ENCODE results near the gene ARMC10.
"Not testable (repeated sequence)": the region's sequence is repeated elsewhere in the genome, so short reads cannot be mapped to it uniquely, and the experiment has no call there.

ARMC10 gene

GRCh38 chr7:103079836-103080235 lies 4.9 kb downstream of the ARMC10 start:
- DNase-seq, result no peak

GRCh38 chr7:103080923-103081322 lies 6.0 kb downstream of the ARMC10 start:
- no peak for DNase-seq

- no peak for DNase-seq
Observed at GRCh38 chr7:103082497-103082896, 7.6 kb downstream of the ARMC10 start.

- no peak for DNase-seq
Observed at GRCh38 chr7:103083210-103083609, 8.3 kb downstream of the ARMC10 start.

- DNase-seq, result not testable (repeated sequence)
Observed at GRCh38 chr7:103092321-103092720, 17.4 kb downstream of the ARMC10 start.

- DNase-seq, result no peak
Observed at GRCh38 chr7:103093429-103093828, 18.5 kb downstream of the ARMC10 start.

- DNase-seq, result no peak
Observed at GRCh38 chr7:103094102-103094501, 19.2 kb downstream of the ARMC10 start.

GRCh38 chr7:103095558-103095957 lies 20.6 kb downstream of the ARMC10 start:
- DNase-seq, result not testable (repeated sequence)

GRCh38 chr7:103097041-103097440 lies 22.1 kb downstream of the ARMC10 start:
- no peak for DNase-seq

GRCh38 chr7:103100348-103100747 lies 25.4 kb downstream of the ARMC10 start:
- no peak for DNase-seq

GRCh38 chr7:103101543-103101942 lies 26.6 kb downstream of the ARMC10 start:
- no peak for DNase-seq

- no peak for DNase-seq
Observed at GRCh38 chr7:103106005-103106702, 31.2 kb downstream of the ARMC10 start.

- DNase-seq, result not testable (repeated sequence)
Observed at GRCh38 chr7:103106703-103107070, 31.7 kb downstream of the ARMC10 start.

- DNase-seq, result no peak
Observed at GRCh38 chr7:103113164-103113563, 38.2 kb downstream of the ARMC10 start.

GRCh38 chr7:103114576-103115008 lies 39.7 kb downstream of the ARMC10 start:
- no peak for DNase-seq

- no peak for DNase-seq
Observed at GRCh38 chr7:103115771-103116170, 40.8 kb downstream of the ARMC10 start.

GRCh38 chr7:103116511-103116910 lies 41.6 kb downstream of the ARMC10 start:
- no peak for DNase-seq

GRCh38 chr7:103116991-103117390 lies 42.1 kb downstream of the ARMC10 start:
- no peak for DNase-seq

- no peak for DNase-seq
Observed at GRCh38 chr7:103117465-103117864, 42.5 kb downstream of the ARMC10 start.

GRCh38 chr7:103119791-103120291 lies 44.9 kb downstream of the ARMC10 start:
- DNase-seq, result no peak

GRCh38 chr7:103120362-103120761 lies 45.4 kb downstream of the ARMC10 start:
- DNase-seq, result no peak

GRCh38 chr7:103121641-103122040 lies 46.7 kb downstream of the ARMC10 start:
- DNase-seq, result no peak

- no peak for DNase-seq
Observed at GRCh38 chr7:103123529-103123928, 48.6 kb downstream of the ARMC10 start.

- no peak for DNase-seq
Observed at GRCh38 chr7:103124429-103124979, 49.6 kb downstream of the ARMC10 start.

- no peak for DNase-seq
Observed at GRCh38 chr7:103127006-103127405, 52.1 kb downstream of the ARMC10 start.

All from COR-L47 (cell line).